H54 (cell line): ENCODE measurements around the gene IDH2.

Experiments used
- DNase-seq: peaks from one replicate; pipeline ENCODE4 v3.0.0; 2011; ENCODE audit warnings: low spot score, mixed read lengths; ENCODE audit not compliant: insufficient read length
- FAIRE-seq: peaks from 3 replicates; lab custom pipeline; 2011; peaks lifted over from hg19 to GRCh38; lab: Jason Lieb, UNC
- POLR2A ChIP-seq: IDR thresholded peaks from 2 replicates; pipeline ENCODE4 v1.6.1; 2011; ENCODE audit warnings: low read depth, mild to moderate bottlenecking, low read length

IDH2 gene

DNA sequence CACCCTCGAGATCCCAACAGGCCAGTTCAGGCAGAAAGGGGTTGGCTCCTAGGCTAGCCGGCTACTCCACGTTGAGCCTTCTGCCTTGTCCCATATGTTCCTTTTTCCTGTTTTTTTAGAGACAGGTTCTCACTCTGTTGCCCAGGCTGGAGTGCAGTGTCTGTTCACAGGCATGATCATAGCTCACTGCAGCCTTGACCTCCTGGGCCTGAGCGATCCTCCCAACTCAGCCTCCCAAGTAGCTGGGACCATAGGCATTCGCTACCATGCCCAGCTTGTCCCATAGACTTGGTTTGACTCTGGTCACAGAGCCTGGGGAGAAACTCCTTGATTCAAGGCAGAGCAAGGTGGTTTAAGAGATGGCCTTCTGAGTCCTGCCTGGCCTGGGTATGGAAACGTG lies 68.8 kb downstream of the IDH2 start:
- no peak for FAIRE-seq
- TF ChIP-seq POLR2A = no peak
- DNase-seq = no peak
